ENCODE results near the gene RNF166. TPM values are rescaled to one million over a fixed set of nuclear protein-coding genes. Genes with fewer than 3 reads are reported as not detected.

The RNF166 gene
- total RNA-seq, 1 donor from 2014 or later = 74.2 TPM

DNA sequence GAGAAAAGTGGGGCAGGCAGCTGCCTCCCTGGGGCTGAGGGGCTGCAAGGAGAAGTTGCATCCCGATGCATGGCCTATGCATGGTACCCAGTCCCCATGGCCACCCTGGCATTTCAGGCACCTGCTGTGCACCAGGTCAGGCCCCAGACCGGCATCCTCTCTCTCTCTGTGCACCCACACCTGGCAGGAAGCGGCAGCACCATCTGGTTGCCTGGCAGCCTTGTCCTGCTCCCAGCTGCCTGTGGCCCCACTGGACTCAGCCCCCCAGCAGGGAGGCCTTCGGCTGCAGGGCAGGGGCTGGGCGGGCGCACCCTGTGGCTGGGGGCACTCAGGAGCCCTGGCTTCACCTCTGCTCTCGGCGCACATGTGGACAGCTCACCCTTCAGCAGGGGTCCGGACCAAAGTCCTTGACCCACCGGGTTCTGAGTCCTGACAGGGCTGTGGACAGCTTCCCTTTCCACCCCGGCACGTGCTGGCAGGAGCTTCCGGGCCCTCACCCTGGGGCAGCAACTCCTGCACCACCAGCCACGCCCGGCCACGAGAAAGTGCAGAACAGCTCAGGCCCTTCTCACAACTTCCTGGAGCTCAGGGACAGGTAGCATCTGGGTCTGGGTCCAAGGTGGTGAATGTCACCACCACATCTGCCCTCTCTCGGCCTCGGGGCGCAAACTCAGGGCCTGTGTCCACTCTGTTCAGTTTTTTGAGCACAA, 36.8 kb upstream of the RNF166 start:
- Mint-ChIP-seq H3K36me3 (ENCODE audit: low read depth, unreplicated experiment) (no peaks in the 10 kb centered on the region), H3K9me3 (ENCODE audit: unreplicated experiment) (no peaks in the 10 kb centered on the region), H3K4me3 (ENCODE audit: unreplicated experiment) (no peak overlapping the region), H3K4me1 (ENCODE audit: unreplicated experiment) (peaks cover 8% of the 10 kb centered on the region), H3K27me3 (ENCODE audit: unreplicated experiment) (peaks cover 6% of the 10 kb centered on the region), H3K27ac (ENCODE audit: unreplicated experiment) (no peak overlapping the region)
- no peak for DNase-seq (ENCODE audit: low spot score)
- no peak for TF ChIP-seq CTCF (IDR thresholded peaks at IDR 0.05; ENCODE audit: unreplicated experiment)

DNA sequence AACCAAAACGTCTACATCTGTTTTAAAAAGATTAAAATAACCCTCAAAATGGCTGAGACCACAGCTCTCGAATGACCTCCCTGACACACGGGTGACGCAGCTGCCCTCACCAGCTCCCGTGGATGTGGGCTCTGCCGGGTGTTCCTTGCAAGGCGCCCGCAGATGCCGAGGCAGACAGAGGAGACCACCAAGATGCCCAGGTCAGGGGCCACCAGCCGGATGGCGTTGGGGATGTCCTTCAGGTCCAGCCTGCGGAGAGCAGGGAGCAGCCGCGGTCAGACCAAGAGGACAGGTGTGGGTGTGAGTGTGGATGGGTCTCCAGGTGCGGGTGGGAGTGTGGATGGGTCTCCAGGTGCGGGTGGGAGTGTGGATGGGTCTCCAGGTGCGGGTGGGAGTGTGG, 35.2 kb upstream of the RNF166 start:
- TF ChIP-seq CTCF (IDR thresholded peaks at IDR 0.05; ENCODE audit: unreplicated experiment) = no peak
- peak overlapping the region; percentile 18 for H3K27ac Mint-ChIP-seq (ENCODE audit: unreplicated experiment)
- H3K9me3 Mint-ChIP-seq (ENCODE audit: unreplicated experiment) = no peaks in the 10 kb centered on the region
- peak overlapping the region; percentile 25 for H3K4me3 Mint-ChIP-seq (ENCODE audit: unreplicated experiment)
- H3K27me3 Mint-ChIP-seq (ENCODE audit: unreplicated experiment) = peaks cover 8% of the 10 kb centered on the region
- no peak for DNase-seq (ENCODE audit: low spot score)
- no peaks in the 10 kb centered on the region for H3K36me3 Mint-ChIP-seq (ENCODE audit: low read depth, unreplicated experiment)
- H3K4me1 Mint-ChIP-seq (ENCODE audit: unreplicated experiment) = peaks cover 7% of the 10 kb centered on the region

DNA sequence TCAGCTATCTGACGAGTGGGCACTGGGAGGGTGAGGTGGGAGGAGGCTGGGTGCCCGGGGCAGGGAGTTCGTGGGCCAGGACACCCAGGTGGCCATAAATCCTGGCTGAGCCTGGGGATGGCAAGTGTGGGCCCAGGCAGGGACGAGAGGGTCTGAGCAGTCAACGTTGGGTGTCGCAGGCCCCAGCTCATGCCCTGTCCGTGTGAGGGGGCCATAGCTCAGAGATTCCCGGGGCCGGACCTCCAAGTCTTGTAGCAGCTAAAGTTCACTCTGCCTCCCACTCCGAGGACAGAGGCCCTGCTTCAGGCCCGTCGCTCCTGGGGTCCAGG, 34.5 kb upstream of the RNF166 start:
- Mint-ChIP-seq H3K27ac (ENCODE audit: unreplicated experiment) (no peak overlapping the region), H3K4me1 (ENCODE audit: unreplicated experiment) (no peaks in the 10 kb centered on the region), H3K4me3 (ENCODE audit: unreplicated experiment) (no peak overlapping the region), H3K27me3 (ENCODE audit: unreplicated experiment) (peaks cover 8% of the 10 kb centered on the region), H3K9me3 (ENCODE audit: unreplicated experiment) (no peaks in the 10 kb centered on the region), H3K36me3 (ENCODE audit: low read depth, unreplicated experiment) (no peaks in the 10 kb centered on the region)
- DNase-seq (ENCODE audit: low spot score) = no peak
- no peak for TF ChIP-seq CTCF (IDR thresholded peaks at IDR 0.05; ENCODE audit: unreplicated experiment)

DNA sequence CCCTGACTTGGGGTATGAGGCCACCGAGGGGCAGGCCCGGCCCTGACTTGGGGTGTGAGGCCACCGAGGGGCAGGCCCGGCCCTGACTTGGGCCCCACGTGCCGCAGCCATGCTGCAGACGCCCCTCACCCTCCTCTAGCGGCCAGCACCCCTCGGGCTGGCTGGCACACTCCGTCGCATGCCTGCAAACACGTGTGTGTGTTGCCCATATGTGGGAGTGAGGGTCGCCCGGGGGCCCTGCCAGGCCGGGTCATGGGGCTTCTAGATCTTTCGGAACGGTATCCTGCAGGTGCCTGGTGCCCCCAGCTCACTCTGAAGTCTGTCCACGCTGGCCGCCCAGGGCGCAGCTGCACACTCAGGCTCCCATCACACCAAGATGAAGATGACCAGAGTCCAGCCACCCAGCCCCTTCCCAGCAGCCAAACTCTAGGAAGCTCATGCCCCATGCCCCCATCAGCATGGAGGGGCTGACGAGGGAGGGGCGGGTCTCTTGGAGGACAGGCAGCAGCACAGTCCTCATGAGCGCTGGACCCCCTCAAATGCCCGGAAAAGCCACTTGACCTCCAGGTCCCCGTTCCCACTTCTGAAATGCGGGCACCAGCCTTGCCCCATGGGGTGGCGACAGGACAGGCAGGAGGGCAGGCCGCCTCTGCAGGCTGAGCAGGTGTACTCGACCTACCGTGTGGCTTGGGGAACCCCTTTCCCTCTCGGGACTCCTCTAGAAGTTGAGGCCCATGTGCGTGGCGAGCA, 33.9 kb upstream of the RNF166 start:
- TF ChIP-seq CTCF (IDR thresholded peaks at IDR 0.05; ENCODE audit: unreplicated experiment) = no peak
- no peaks in the 10 kb centered on the region for H3K36me3 Mint-ChIP-seq (ENCODE audit: low read depth, unreplicated experiment)
- no peak overlapping the region for H3K4me3 Mint-ChIP-seq (ENCODE audit: unreplicated experiment)
- H3K27me3 Mint-ChIP-seq (ENCODE audit: unreplicated experiment) = peaks cover 8% of the 10 kb centered on the region
- H3K9me3 Mint-ChIP-seq (ENCODE audit: unreplicated experiment) = no peaks in the 10 kb centered on the region
- no peak for DNase-seq (ENCODE audit: low spot score)
- H3K4me1 Mint-ChIP-seq (ENCODE audit: unreplicated experiment) = no peaks in the 10 kb centered on the region
- no peak overlapping the region for H3K27ac Mint-ChIP-seq (ENCODE audit: unreplicated experiment)
